ENCODE results near the gene B3GNT4. TPM values are rescaled to one million over a fixed set of nuclear protein-coding genes. Genes with fewer than 3 reads are reported as not detected.
"Not testable (repeated sequence)": the region's sequence is repeated elsewhere in the genome, so short reads cannot be mapped to it uniquely, and the experiment has no call there.

The B3GNT4 gene
- not detected for total RNA-seq
- long read RNA-seq = 0 reads

DNA sequence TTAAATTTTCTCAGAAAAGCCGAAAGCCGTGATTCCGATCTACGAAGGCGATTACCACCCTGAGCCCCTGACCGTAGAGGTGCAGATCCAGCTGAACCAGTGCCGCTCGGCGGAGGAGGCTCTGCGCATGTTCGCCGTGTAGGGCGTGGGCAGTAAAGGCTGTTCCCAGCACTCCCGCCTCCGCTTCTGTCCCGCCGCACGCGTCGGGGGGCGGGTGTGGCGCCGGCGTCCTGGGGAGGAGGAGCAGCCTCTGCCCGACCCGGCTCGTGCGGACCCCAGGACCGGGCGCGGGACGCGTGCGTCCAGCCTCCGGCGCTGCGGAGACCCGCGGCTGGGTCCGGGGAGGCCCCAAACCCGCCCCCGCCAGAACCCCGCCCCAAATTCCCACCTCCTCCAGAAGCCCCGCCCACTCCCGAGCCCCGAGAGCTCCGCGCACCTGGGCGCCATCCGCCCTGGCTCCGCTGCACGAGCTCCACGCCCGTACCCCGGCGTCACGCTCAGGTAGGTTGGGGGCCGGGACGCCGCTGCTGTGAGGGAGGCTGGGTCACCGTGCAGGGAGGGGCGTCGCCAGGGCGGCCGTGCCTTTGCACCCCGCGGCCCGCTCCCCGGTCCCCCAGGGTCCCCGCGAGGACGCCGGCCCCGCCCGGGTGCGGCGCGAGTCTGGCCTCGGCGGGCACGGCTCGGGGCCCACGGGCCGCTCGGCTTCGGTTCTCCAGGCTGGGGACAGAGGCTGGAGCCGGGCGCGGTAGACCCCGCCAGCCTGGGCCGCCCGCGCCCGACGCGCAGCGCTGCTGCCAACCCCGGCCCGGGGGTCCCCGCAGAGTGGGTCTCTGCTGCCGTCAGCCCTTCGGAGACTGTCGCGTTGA is at the start of gene B3GNT4:
B3GNT4 (plus strand) TSS at position 409 of the 866 bp plus-strand sequence. CDS start 910 bp downstream, outside the sequence.
- intact Hi-C loops (cut with DNase I) = no loop called here
- no peak for DNase-seq (ENCODE audit: missing footprints)
- ATAC-seq = peak; percentile 67

DNA sequence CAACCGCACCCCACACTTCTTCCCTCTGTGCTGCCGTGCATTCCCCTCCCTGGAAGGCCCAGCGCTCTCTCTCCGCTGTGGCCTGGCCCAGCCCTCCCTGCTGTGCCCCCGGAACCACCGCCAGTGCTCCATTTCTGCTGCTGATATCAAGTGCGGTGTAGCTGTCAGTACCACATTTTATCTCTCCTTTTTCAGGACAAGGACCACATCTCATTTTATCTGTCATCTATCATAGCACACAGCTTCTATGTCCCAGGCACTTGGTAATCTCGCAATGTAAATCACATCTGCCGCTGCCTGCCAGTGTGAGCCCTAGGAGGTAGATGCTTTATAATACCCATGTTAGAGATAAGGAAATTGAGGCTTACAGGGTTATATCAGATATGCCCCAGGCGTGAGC is 47.8 kb upstream of the B3GNT4 start:
- DNase-seq (ENCODE audit: missing footprints) (no peak), ATAC-seq (no peak)
- intact Hi-C loops (cut with DNase I) = no loop called here

GRCh38 chr12:122158700-122159285 is 44.7 kb upstream of the B3GNT4 start:
- no peak for ATAC-seq

DNA sequence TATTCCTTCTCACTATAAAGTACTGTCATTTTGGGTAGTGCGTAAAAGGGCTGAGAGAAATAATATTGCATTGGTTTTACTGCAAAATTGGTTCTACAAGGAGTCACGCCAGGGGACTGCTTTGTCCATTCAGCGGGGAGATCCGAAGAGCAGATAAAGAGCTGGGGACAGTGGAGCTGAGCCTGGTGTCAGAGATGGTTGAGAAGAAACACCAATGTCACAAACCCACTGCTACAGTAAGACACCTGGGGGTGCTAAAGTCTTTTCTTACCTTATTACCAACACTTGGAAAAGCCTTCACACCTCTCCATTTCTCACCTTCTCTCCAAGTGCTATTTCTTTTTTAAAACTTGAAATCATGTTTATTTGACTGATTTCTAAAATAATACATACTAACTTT is 43.6 kb upstream of the B3GNT4 start:
- ATAC-seq (no peak), DNase-seq (ENCODE audit: missing footprints) (no peak)
- intact Hi-C loops (cut with DNase I) = no loop called here

More at GRCh38 chr12:122158700-122159285, 44.7 kb upstream of the B3GNT4 start:
- intact Hi-C loops (cut with DNase I) = no loop called here
- no peak for DNase-seq (ENCODE audit: missing footprints)

GRCh38 chr12:122160761-122161160 is 42.7 kb upstream of the B3GNT4 start:
- intact Hi-C loops (cut with DNase I) = no loop called here
- DNase-seq (ENCODE audit: missing footprints) = no peak
- no peak for ATAC-seq

- intact Hi-C loops (cut with DNase I) = no loop called here
- no peak for DNase-seq (ENCODE audit: missing footprints)
- no peak for ATAC-seq
Observed at GRCh38 chr12:122161682-122162081, 41.8 kb upstream of the B3GNT4 start.

DNA sequence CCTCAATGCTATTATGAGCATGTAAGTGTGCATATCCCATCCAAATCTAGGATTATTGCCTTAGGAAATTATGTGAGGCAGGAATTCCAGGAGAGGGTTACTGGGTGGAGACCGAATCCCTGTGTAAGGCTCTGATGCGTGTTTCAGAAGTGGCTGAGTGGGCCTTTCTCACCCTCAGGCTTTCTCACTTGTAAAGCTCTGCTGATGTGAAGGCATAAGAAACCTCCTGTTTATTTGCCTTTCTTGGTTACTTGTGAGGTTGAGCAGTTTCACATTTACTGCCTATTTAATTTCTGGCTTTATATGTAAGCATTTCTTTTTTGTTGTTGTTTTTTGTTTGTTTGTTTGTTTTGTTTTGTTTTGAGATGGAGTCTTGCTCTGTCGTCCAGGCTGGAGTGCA is 40.5 kb upstream of the B3GNT4 start:
- intact Hi-C loops (cut with DNase I) = no loop called here
- ATAC-seq (no peak), DNase-seq (ENCODE audit: missing footprints) (no peak)

- intact Hi-C loops (cut with DNase I) = no loop called here
- ATAC-seq = no peak
Observed at GRCh38 chr12:122166422-122167349, 36.8 kb upstream of the B3GNT4 start.

DNA sequence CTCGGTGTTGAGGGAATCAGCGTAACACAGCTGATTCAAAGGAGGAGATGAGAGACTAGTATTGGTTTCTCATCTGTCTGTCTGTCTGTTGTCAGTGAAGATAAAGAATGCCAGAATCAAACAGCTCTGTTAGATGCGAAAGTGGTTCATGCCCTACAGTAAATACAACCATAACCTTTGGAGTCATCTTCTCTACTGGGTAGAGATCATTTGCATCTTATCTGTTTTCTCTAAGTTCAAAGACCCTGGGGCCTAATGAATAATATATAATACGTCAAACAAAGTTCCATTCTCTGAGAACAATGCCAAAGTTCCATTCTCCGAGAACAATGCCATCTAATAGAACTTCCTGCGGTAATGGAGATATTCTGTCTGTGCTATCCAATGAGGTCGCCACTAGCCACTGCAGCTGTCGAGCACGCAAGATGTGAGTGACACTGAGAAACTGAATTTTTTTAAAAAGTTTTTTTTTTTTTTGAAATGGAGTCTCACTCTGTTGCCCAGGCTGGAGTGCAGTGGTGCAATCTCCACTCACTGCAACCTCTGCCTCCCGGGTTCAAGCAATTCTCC is 36.1 kb upstream of the B3GNT4 start:
- no peak for ATAC-seq
- intact Hi-C loops (cut with DNase I) = no loop called here

More at GRCh38 chr12:122166422-122167349, 36.8 kb upstream of the B3GNT4 start:
- DNase-seq (ENCODE audit: missing footprints) = no peak

GRCh38 chr12:122168492-122168891 is 35.0 kb upstream of the B3GNT4 start:
- no peak for DNase-seq (ENCODE audit: missing footprints)
- intact Hi-C loops (cut with DNase I) = no loop called here
- ATAC-seq = no peak

More for the DNA sequence above, 36.1 kb upstream of the B3GNT4 start:
- no peak for DNase-seq (ENCODE audit: missing footprints)

GRCh38 chr12:122171399-122171798 is 32.1 kb upstream of the B3GNT4 start:
- ATAC-seq = no peak

GRCh38 chr12:122172262-122172939 is 31.1 kb upstream of the B3GNT4 start:
- ATAC-seq (no peak), DNase-seq (ENCODE audit: missing footprints) (no peak)

More at GRCh38 chr12:122171399-122171798, 32.1 kb upstream of the B3GNT4 start:
- DNase-seq (ENCODE audit: missing footprints) = no peak
- intact Hi-C loops (cut with DNase I) = no loop called here

GRCh38 chr12:122174155-122174845 is 29.2 kb upstream of the B3GNT4 start, which contains the start of gene IL31:
TSS of gene IL31 (minus strand) at chr12:122174221. CDS start at chr12:122174172, 49 bp downstream.
- ATAC-seq (no peak), DNase-seq (ENCODE audit: missing footprints) (no peak)
- intact Hi-C loops (cut with DNase I) = no loop called here

More at GRCh38 chr12:122172262-122172939, 31.1 kb upstream of the B3GNT4 start:
- intact Hi-C loops (cut with DNase I) = no loop called here

DNA sequence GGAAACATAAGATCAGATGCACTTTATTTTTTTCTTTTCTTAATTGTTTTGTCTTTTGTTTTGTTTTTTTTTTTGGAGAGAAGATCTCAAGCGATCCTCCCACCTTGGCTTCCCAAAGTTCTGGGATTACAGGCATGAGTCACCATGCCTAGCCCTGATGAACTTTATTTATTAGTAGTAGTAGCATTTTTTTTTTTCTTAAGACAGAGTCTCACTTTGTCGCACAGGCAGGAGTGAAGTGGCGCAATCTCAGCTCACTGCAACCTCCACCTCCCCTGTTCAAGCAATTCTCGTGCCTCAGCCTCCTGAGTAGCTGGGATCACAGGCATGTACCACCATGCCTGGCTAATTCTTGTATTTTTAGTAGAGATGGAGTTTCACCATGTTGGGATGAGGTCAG is 27.0 kb upstream of the B3GNT4 start:
- ATAC-seq = not testable (repeated sequence)

GRCh38 chr12:122182887-122183587 is 20.5 kb upstream of the B3GNT4 start, which contains the start of gene LRRC43:
TSS of gene LRRC43 (plus strand) at chr12:122183123. CDS start at chr12:122183145, 22 bp downstream.
- ATAC-seq (peak; percentile 53), DNase-seq (ENCODE audit: missing footprints) (peak; percentile 68)
- intact Hi-C loops (cut with DNase I) = no loop called here

More for the DNA sequence above, 27.0 kb upstream of the B3GNT4 start:
- DNase-seq (ENCODE audit: missing footprints); intact Hi-C loops (cut with DNase I): not testable (repeated sequence)

GRCh38 chr12:122183588-122183940 is 19.9 kb upstream of the B3GNT4 start:
- intact Hi-C loops (cut with DNase I) = no loop called here
- DNase-seq (ENCODE audit: missing footprints) = no peak
- ATAC-seq = peak; percentile 15

DNA sequence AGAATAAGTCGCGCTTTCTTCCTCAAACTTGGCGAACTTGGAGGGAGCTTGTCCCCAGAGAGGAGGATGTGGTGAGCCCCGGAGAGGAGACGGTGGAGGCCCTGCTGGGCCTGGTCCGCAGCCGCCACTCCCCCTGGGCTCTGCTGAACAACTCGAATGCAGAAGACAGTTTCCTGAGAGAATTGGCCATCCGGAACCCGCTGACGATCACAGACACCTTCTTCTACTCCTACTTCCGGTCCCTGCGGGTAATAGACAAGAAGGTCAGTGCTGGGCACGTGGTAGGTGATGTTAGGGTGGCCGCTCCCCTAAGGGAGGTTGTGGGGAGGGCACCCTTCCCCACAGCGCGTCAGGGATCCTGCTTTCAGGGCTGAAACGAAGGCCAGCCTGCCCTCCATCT is 19.0 kb upstream of the B3GNT4 start:
- intact Hi-C loops (cut with DNase I) = no loop called here
- DNase-seq (ENCODE audit: missing footprints) = no peak
- no peak for ATAC-seq

All from Right ventricle myocardium inferior (tissue), 1 donor.